ENCODE results near the gene ITGA2.

GRCh38 chr5:53118879-53119278 is 129.7 kb downstream of the ITGA2 start:
- TF ChIP-seq CTCF (IDR thresholded peaks at IDR 0.05), result no peak
- no peak for TF ChIP-seq POLR2A (IDR thresholded peaks at IDR 0.05)
- TF ChIP-seq EP300 (IDR thresholded peaks at IDR 0.05; ENCODE audit: low read depth), result no peak
